HG02623 (cell line): ENCODE measurements around the gene TRIM33.
"Not testable (repeated sequence)": the region's sequence is repeated elsewhere in the genome, so short reads cannot be mapped to it uniquely, and the experiment has no call there.

Experiments used
- ATAC-seq: cut with Tn5 transposase; IDR thresholded peaks from one replicate; pipeline ENCODE4 v1.9.1; 2021; ENCODE audit warnings: moderate library complexity; ENCODE audit not compliant: unreplicated experiment

TRIM33 gene

DNA sequence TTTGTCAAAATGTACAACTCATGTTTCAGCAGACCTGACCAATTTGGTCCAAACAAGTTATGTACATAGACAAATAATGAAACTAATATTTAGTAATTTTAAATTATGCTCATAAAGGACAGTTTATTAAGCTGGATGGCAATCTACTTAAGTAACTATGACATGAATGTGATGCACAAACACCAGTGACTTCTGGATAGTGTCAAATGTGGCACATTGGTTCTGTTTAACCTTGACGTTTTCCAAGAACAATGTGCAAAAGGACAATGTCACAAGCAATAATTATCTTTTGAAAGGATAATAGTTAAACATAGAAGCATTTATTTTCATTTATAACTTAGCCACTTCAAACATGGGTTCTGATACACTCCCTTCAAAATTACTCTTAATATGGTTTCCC, 80.0 kb downstream of the TRIM33 start:
- no peak for ATAC-seq

DNA sequence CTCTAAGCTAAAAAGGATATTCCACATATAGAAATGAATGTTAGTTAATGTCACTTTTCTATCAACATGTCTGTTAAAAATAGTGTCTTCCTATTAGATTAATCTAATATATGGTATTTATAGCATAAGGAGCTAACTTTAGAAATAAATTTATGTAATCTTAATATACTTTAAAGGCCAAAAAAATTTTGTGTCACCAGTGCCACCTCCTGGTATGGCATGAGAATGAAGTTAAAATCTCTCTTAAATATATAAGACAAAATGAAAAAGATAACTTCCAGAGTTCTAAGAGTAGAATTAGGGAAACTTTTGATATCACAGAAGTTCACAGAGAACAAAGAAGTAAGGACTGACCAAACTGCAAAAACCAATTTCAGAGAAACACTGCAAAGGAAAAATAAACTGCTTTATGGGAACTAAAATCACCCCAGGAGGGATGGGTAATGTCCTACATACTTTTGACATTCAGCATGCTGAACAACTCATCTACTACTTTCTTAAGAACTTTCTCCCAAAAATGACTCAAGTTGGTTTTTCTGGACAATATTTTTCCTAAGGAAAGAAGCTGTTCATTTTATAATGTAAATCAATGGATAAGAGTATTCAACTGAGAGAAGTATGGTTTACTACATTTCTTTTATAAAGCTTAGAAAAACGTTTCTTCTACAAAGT, 82.8 kb downstream of the TRIM33 start:
- no peak for ATAC-seq

DNA sequence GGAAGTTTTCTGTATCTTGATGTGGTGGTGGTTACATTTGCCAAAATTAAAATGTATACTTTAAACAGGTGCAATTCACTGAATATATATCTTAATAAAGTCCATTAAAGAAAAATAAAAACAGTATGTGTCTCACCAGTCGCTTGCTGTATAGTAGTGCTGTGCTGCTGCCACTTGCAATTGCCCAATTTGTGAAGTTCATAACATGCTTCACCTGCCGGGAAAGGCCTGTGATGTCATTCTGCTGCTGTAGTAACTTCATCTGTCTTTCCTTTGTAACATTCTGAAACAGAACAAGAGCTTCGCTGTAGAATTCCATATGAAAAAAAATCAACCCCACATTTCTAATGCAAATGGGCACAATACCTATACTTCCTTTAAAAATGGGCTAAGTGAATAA, 83.4 kb downstream of the TRIM33 start:
- ATAC-seq, result no peak

DNA sequence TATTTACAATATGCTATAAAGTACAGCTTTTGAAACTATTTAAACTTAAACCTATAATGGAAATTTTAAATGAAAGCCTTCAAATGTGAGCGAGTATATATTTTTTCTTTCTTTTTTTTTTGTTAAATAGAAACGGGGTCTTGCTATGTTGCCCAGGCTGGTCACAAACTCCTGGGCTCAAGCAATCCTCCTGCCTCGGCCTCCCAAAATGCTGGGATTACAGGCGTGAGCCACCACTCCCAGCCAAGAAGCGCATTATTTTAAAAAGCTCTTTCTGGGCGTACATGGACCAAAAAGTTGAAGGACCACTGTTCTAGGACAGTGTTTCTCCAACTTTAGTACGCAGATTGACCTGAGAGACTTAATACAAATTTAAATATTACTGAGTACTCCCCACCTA, 87.5 kb downstream of the TRIM33 start:
- ATAC-seq, result no peak

DNA sequence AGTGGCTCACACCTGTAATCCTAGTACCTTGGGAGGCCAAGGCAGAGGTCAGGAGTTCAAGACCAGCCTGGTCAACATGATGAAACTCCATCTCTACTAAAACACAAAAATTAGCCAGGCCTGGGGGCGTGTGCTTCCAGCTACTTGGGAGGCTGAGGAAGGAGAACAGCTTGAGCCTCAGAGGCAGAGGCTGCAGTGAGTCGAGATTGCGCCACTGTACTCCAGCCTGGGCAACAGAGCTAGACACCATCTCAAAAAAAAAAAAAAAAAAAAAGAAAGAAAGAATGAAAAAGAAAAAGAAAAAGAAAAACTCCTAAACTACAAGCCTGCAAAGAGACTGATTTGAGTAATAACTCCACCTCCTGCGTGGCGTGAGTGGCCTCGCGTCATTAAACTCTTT, 92.1 kb downstream of the TRIM33 start:
- not testable (repeated sequence) for ATAC-seq

DNA sequence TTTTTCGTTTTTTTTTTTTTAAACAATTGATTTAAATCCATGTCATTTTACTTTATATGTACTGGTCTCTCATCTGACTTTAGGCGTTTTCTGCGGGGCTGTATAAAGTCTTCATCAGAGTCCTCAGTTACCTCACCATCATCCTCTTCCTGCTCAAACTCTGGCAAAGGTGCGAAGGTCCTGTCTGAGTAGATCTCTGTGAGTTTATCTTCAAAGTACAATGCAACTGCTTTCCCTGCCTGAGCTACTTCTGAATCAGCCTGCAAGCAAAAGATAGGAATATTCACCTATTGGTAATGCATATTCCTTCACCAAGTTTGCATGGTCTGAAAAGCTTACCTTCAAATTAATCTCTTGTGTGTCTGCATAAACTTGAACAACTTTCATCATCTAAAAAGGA, 113.4 kb downstream of the TRIM33 start:
- no peak for ATAC-seq

DNA sequence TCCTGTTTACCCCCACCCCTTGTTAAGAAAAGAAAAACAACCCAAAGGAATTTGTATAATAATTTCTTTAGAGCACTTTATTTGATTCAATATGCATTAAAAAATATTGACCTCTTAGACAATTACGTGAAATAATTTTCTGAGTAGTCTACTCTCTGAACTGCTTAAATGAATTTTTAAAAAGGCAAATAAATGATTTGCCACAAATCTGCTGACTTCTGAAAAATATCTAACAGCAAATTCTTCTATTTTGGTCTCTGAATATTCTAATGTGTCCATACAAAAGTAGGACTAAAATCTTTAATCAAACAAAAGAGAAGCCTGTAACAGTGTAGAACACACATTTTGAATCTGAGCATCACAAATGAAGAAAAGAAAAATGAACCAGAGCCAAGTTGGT, 115.1 kb downstream of the TRIM33 start:
- ATAC-seq, result no peak

DNA sequence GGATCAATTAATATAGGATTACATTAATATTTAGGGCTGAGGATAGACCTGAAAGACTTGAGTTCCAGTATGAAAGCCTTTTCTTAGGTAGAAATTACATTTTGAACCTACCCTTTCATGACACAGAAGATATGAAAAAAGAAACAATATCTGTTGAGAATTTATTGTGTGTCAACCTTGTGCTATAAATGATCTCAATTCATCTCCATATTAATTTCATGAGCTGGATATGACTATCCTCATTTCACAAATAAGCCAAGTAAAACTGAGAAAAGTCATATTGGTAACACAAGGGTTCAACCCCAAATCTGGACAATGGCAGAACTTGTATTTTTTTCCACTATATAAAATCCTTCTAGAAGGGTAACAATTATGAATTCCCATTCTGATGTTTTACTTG, 120.0 kb downstream of the TRIM33 start:
- no peak for ATAC-seq

DNA sequence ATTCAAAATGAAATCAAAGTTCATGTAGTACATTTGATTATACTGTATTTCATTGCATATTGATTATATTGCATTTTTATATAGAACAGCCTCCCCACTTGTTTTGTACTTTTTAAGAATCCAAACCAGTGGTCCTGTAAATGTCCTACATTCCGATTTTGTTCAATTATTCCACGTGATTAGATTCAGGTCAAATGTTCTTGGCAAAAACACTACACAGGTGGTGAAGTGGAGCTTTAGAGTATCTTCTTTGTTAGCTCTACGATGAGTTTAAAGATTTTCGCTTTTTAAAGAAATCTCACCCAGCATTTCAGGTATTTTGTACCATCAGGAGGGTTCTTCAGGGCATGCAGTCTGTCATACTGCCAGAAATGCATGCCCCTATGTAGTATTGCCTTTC, 120.6 kb downstream of the TRIM33 start:
- no peak for ATAC-seq

DNA sequence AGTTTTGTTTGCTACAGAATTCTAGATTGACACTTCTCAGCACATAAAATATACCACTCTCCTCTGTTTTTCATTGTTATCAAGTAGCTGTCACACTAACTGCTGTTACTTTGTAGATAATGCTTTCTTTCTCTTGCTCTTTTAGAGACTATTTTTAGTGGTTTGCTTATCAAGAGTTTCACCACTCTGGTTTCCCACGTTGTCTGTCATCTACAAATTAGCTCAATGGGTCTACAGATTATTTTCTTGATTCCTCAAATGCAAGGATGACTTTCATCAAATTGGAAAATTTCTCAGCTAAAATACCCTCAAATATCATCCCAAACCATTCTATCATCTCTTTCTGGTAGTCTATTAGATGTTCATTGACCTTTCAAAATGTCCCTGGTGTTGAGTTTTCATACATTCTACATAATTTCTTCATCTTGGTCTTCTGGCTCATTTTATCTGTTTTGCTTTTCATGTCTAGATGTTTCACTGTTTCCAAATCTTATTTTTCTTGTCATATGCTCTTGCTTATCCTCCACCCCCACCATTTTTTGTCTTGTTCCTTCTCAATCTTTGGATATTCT, 122.5 kb downstream of the TRIM33 start:
- ATAC-seq, result no peak

DNA sequence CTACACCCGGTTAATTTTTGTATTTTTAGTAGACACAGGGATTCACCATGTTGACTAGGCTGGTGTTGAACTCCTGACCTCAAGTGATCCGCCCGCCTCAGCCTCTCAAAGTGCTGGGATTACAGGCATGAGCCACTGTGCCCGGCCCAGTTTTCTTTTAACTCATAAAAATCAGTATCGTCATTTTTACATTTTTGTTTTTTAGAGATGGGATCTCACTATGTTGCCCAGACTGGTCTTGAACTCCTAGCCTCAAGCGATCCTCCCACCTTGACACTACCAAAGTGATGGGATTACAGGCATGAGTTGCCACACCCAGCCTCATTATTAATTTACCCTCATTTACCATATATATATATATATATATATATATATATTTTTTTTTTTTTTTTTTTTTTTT, 123.4 kb downstream of the TRIM33 start:
- not testable (repeated sequence) for ATAC-seq

DNA sequence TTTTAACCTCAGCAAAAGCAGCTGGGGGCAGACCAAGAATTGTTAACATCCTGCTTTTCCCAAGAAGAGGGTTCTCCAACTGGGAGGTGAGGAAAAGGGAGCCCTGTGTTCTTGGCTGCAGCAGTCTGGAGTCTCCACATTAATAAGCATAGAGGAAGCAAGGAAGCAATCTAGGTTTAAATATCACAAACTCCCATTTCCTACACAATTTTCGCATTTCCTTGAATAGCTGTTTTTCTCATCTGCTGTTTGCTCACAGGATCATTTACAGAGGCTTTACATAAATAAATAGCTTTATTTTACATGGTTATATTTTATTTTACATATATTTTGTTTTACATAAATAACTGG, 124.0 kb downstream of the TRIM33 start:
- ATAC-seq, result no peak

DNA sequence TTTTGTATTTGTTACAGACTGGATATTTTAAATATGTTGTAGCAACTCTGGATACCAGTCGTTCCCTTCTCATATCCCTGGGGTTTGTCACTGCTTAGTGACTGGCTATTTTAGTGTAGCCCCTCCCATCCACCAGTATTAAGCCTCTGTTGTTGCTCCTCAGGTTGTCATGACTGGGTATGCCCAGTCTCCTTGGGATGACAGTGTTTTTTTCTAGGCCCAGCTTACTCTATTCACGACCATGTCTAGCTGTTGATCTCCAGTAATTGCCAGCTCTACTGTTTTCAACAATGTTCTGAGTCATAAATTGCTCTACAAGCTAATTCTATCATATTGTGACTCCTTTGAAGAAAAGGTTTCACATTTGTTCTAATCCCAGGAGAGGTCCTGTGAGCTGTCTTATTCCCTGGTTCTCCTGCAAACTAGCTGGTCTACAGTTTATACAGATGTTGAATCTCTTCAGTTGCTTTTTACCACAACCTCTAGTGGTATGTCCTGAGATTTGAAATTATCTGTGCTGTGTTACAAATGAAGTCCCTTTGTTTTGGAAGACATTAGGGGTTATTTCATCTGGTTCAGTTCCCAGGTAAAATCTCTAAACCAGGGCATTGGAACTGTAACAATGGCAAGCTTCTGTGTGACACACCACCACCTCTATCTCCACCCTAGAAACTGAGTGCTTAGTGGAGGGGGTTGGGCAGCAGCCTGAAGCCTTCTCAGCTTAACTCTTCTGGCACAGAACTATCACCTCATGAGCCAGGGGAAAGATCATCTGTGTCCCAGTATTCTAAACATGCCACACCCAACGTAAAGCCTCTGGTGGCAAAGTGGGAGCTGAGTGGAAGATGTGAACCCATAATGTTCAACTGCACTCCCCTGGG, 124.6 kb downstream of the TRIM33 start:
- no peak for ATAC-seq

DNA sequence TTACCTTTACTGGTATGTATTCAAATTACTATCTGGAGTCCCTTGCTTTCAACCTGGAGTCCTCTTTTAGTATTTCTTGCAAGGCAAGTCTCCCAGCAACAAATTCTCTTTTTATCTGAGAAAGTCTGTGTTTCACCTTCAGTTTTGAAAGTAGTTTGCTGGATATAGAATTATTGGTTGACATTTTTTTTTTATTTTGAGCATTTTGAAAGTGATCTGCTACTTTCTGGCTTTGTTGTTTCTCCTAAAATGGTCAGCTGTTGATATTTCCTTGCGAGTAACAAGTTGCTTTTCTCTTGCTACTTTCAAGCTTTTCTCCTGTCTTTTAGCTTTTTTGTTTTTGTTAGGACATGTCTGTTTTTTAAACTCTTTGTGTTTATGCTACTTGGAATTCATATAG, 126.1 kb downstream of the TRIM33 start:
- no peak for ATAC-seq

DNA sequence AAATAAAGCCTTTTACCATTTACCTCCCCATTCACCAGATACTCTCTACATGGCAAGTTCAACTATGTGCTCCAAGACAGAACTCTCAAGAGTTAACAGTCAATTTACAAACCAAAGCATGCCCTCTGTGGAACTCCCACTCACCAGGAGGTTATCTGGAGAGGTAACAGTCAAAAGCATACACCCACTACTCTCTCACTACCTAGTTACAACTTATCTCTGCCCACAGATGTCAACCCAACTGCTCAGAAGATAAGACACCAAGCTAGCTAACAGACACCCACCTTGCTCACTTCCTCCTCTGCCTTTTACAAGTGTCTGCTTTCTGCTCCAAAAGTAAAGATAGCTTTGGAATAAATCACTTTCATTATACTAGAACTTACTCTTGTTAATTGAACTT, 131.0 kb downstream of the TRIM33 start:
- no peak for ATAC-seq

DNA sequence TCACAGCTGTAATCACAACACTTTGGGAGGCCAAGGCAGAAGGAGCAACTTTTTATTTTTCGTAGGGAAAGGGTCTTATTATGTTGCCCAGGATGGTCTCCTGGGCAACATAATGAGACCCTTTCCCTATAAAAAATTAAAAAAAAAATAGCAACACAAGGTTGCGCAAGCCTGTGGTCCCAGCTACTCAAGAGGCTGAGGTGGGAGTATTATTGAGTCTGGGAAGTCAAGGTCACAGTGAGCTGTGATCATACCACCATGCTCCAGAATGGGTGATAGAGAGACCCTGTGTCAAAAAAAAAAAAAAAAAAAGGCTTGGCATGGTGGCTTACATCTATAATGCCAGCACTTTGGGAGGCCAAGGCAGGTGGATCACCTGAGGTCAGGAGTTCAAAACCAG, 131.6 kb downstream of the TRIM33 start:
- ATAC-seq, result no peak

DNA sequence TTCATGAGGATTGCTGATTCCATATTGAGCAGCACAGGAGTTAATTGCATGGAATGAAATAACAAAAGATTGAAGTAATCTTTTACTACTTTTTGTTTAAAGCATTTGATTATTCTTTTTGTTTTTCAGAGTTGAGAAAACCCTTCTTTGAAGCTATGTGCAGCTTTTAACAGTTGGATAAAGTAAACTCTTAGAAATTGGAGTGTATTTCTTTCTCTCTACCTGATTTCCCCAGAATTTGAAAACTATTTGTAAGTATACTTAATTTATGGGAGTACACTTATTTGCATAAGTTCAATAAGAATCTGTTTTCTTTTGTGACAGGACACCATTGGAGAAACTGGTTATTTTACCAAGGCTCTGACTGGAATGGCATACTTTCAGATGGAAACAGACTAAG, 133.6 kb downstream of the TRIM33 start:
- ATAC-seq, result no peak

DNA sequence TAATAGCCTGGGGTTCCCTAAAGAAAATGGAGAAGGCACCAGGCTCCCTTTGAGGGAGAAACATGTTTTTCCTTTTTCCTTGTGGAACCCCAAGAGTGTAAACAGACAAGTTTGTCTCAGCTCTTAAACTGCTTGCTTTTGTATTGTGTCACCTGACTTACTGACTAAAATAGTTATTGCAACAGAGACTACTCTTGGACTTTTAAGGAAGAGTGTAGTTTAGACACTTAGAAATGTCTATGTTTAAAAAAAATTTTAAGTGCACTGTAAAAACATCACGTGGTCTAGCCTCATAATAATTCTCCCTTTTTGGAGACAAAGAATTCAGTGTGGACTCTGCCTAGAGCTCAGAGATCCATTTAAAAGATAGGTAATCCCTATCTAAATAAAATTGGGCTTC, 141.1 kb downstream of the TRIM33 start:
- ATAC-seq, result no peak

DNA sequence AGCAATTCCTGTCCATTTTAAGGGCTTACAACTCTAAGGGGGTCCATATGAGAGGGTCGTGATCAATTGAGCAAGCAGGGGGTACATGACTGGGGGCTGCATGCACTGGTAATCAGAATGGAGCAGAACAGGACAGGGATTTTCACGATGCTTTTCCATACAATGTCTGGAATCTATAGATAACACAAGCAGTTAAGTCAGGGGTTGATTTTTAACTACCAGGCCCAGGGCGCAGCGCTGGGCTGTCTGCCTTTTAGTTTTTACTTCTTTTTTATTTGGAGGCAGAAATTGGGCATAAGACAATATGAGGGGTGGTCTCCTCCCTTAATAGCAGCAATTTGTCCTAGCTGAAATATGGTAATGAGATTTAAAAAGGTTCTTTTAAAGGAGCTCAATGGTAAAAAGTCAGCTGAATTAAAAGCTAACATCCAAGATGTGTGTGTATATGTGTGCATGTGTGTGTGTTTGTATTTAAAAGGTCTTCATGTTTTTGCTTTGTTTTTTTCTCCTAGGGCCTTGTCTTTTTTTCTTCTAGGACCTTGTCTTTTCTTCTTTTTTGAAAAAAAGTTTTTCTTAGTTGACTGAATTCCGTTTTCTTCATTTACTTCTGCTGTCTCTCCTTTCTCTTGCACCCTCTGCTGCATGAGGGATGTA, 141.6 kb downstream of the TRIM33 start:
- ATAC-seq, result not testable (repeated sequence)

DNA sequence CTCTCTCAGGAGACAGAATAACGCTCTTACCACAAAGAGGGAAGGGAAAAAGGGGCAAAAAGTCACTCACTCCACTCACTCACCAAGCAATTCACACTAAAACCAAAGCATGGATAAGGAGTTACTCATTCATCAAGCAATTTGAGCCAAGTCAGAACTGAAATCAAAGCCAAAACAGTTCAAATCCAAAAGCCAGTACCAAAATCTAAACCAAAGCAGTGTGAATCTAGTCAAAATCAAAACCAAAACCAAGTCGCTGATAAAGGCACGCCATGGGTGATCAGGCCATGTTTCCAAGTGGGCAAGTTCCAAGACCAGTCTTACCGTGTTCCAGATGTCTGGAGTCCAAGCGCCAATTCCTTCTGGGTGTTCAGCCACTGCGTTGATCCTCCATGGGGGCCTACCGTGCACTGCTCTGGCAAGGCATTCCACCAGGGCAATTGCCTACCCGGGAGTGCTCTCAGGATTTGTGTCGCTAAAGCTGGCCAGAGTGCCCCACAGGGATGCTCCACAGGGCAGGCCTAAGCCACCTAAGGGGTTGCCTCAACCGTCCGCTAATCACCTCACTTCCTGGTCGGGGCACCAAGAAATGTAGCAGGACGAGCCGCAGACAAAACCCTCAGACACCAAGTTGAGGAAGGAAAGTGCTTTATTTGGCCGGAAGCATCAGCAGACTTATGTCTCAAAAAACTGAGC, 142.3 kb downstream of the TRIM33 start:
- no peak for ATAC-seq

DNA sequence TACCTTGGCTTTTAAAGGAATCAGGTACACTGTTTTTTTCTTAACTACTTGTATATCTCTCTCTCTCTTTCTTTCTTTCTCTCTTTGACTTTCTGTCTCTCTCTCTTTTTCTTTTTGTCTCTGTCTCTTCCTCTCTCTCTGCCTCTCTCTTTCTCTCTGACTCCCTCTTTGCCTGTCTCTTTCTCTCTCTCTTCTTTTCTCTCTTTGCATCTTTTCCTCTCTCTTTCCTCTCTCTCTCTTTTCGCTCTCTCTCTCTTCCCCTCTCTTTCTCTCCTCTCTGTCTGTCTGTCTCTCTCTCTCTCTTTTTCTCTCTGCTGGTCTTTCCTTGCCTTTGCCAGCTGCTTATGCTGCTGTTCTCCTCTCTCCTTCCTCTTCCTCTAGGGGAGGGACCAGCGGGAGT, 143.2 kb downstream of the TRIM33 start:
- no peak for ATAC-seq
